GM18526 (cell line): ENCODE results near the gene SLC34A3.

ENCODE experiments used
- POLR2A ChIP-seq: IDR thresholded peaks from 3 replicates; pipeline ENCODE4 v1.6.1; 2011; ENCODE audit not compliant: insufficient read length; ENCODE audit errors: extremely low read depth

SLC34A3 gene

GRCh38 chr9:137230705-137231371, at the start of gene SLC34A3:
Gene SLC34A3 (plus strand): TSS chr9:137230901. CDS start chr9:137231703, 802 bp downstream.
- TF ChIP-seq POLR2A = no peak

GRCh38 chr9:137181680-137182079, 49.0 kb upstream of the SLC34A3 start:
- no peak for TF ChIP-seq POLR2A

- TF ChIP-seq POLR2A = no peak
Measured at GRCh38 chr9:137182836-137183235, 47.9 kb upstream of the SLC34A3 start.

GRCh38 chr9:137183980-137184595, 46.6 kb upstream of the SLC34A3 start:
- TF ChIP-seq POLR2A = no peak

- no peak for TF ChIP-seq POLR2A
Measured at GRCh38 chr9:137184881-137185660, 45.6 kb upstream of the SLC34A3 start.

GRCh38 chr9:137185921-137186320, 44.8 kb upstream of the SLC34A3 start:
- no peak for TF ChIP-seq POLR2A

GRCh38 chr9:137186385-137186784, 44.3 kb upstream of the SLC34A3 start:
- no peak for TF ChIP-seq POLR2A

DNA sequence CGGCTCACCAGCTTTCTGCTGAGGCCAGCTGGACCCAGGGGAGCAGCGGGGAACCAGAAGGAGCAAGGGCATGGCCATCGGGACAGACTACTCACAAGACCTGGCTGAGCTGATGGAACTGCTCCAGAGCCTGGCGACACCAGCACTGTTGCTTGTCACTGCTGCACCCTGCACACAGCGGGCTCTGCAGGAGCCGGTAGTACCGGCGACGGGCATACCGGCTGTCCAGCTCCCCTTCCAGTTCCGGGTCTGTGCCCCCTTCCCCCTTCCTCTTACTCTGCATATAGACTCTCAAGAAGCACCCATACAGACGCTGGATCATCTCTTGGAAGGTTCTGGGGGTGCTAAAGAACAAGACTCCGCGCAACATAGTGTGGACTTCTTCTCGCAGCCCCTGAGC, 43.3 kb upstream of the SLC34A3 start:
- no peak for TF ChIP-seq POLR2A

GRCh38 chr9:137188086-137188489, 42.6 kb upstream of the SLC34A3 start:
- no peak for TF ChIP-seq POLR2A

- TF ChIP-seq POLR2A = peak; percentile 93
Measured at GRCh38 chr9:137188490-137189296, 42.0 kb upstream of the SLC34A3 start, which contains the start of the genes ANAPC2 and SSNA1. Gene ANAPC2 (minus strand): TSS chr9:137188560. CDS start chr9:137188532, 28 bp downstream. Gene SSNA1 (plus strand): TSS chr9:137188676. CDS start chr9:137188727, 51 bp downstream.

DNA sequence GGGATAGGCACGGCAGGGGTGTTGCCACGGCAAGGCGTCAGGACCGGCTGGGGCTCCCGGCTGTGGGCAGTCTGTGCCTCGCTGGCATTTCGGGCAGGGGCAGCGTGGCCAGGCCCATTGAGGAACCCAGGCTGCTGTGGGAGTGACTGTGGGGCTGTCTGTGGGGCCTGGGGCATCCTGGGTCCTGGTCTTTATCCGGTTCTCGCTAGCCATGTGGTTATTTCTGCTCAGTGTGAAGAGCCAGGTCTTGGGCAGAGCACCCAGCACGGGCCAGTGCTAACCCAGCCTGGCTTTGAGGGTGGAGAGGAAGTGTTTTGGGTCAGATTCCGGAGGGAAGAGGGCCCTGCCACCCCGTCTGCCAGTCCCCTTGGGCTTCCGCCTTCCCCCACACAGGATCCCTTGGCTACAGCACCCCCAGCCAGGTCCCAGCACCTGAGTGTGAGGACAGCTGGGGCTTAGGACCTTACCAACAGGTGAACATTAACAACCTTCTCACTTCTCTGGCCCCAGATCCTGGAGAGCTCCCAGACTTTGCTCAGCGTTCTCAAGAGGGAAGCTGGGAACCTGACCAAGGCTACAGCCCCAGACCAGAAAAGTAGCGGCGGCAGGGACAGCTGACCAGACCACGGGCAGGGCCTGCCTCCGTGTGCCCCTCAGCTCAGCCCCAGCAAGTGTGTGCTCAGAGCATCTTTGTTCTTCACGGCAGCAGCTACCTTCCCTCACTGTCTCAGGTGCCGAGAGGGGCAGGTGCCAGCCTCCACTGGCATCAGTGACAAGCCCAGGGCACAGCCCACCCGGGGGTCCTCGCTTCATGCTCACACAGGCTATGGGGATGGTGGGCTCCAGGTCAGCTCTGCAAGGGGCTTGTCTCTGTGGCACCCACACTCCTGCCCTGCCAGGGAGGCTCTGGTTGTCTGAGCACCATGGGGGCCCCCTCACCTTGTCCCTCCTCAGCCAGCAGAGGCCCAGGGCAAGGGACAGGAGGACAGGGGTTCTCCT, 41.1 kb upstream of the SLC34A3 start:
- TF ChIP-seq POLR2A = no peak

GRCh38 chr9:137190315-137190856, 40.3 kb upstream of the SLC34A3 start:
- TF ChIP-seq POLR2A = no peak

GRCh38 chr9:137191245-137191644, 39.5 kb upstream of the SLC34A3 start:
- no peak for TF ChIP-seq POLR2A
